SK-N-SH (cell line): ENCODE data around the gene ARHGAP23. TPM values are rescaled to one million over a fixed set of nuclear protein-coding genes. Genes with fewer than 3 reads are reported as not detected.

Experiments
- CTCF ChIA-PET: fragments of 300-600, 350-600 bp; formaldehyde crosslinking; extraction: SDS; loops from one replicate; lab custom pipeline; 2021; lab: Yijun Ruan, JAX
- POLR2A ChIA-PET: fragments of 350-600 bp; sonication (Branson Sonifier 250); formaldehyde crosslinking; extraction: SDS; loops from one replicate; lab custom pipeline; 2020; ENCODE audit warnings: antibody characterized with exemption, inconsistent platforms; lab: Yijun Ruan, JAX
- DNase-seq: peaks from one replicate; pipeline ENCODE4 v3.0.0; 2012
- H2AFZ ChIP-seq: fragments of 200-600 bp; sonication (generic); 2 replicates; pipeline ENCODE4 v1.8.1; 2016; ENCODE audit warnings: antibody characterized with exemption, mild to moderate bottlenecking, low read depth
- H3F3A ChIP-seq: fragments of 200-600 bp; sonication (generic); replicated peaks from 2 replicates; pipeline ENCODE3; 2016; ENCODE audit warnings: antibody characterized with exemption, mild to moderate bottlenecking; ENCODE audit not compliant: insufficient read depth
- H3K27ac ChIP-seq, 2 experiments: fragments of 200-500 bp in 1 of 2; fragments of 200-600 bp in 1 of 2; sonication (Bioruptor generic) in 1 of 2; sonication (generic), shearing (Covaris generic) in 1 of 2; 2 replicates each; pipeline versions ENCODE4 v1.5.1 to v1.6.1; 2014 to 2016; ENCODE audit warnings: low read depth in 2 of 2, inconsistent platforms in 1 of 2, low read length in 1 of 2, mild to moderate bottlenecking in 1 of 2, mixed read lengths in 1 of 2
- H3K27me3 ChIP-seq: fragments of 200-600 bp; sonication (generic), shearing (Covaris generic); 2 replicates; pipeline ENCODE4 v1.6.1; 2016; ENCODE audit warnings: mixed run types; ENCODE audit not compliant: insufficient read depth
- H3K36me3 ChIP-seq, 2 experiments: fragments of 200-500 bp in 1 of 2; fragments of 200-600 bp in 1 of 2; sonication (Bioruptor generic) in 1 of 2; sonication (generic) in 1 of 2; replicated peaks in 1 of 2; 2 replicates each; pipeline versions ENCODE3 to v1.5.1; 2014 to 2016; ENCODE audit warnings: low read length in 1 of 2, mild to moderate bottlenecking in 1 of 2; ENCODE audit not compliant: insufficient read depth in 2 of 2, control insufficient read depth in 1 of 2
- H3K4me1 ChIP-seq, 2 experiments: fragments of 200-500 bp in 1 of 2; fragments of 200-600 bp in 1 of 2; sonication (Bioruptor generic) in 1 of 2; sonication (generic), shearing (Covaris generic) in 1 of 2; 2 replicates each; pipeline versions ENCODE4 v1.5.1 to v1.6.1; 2014 to 2016; ENCODE audit warnings: low read depth in 1 of 2, low read length in 1 of 2, mixed run types in 1 of 2; ENCODE audit not compliant: insufficient read depth in 2 of 2, control insufficient read depth in 1 of 2
- H3K4me2 ChIP-seq: fragments of 200-600 bp; sonication (generic), shearing (Covaris generic); 2 replicates; pipeline ENCODE4 v1.6.1; 2017; ENCODE audit warnings: mixed run types
- H3K4me3 ChIP-seq, 2 experiments: fragments of 200-500 bp in 1 of 2; fragments of 200-600 bp in 1 of 2; sonication (Bioruptor generic) in 1 of 2; sonication (generic), shearing (Covaris generic) in 1 of 2; 2 replicates each; pipeline versions ENCODE4 v1.5.1 to v1.8.1; 2014 to 2016; ENCODE audit warnings: low read depth in 2 of 2, inconsistent platforms in 1 of 2, low read length in 1 of 2, mild to moderate bottlenecking in 1 of 2, mixed read lengths in 1 of 2, moderate library complexity in 1 of 2
- H3K79me2 ChIP-seq: fragments of 200-600 bp; sonication (generic); 2 replicates; pipeline ENCODE4 v1.8.1; 2017; ENCODE audit warnings: mild to moderate bottlenecking; ENCODE audit not compliant: insufficient read depth
- H3K9ac ChIP-seq: fragments of 200-600 bp; sonication (generic); 2 replicates; pipeline ENCODE4 v1.6.1; 2017; ENCODE audit warnings: mixed run types
- H3K9me2 ChIP-seq: fragments of 200-600 bp; sonication (generic); 2 replicates; pipeline ENCODE4 v1.6.1; 2017; ENCODE audit warnings: mixed run types
- H3K9me3 ChIP-seq: fragments of 200-600 bp; sonication (generic); 2 replicates; pipeline ENCODE4 v1.6.1; 2017; ENCODE audit warnings: mixed run types, mild to moderate bottlenecking, moderate library complexity
- H4K20me1 ChIP-seq: fragments of 200-600 bp; sonication (generic); 2 replicates; pipeline ENCODE4 v1.6.1; 2017; ENCODE audit warnings: mild to moderate bottlenecking, mixed run types; ENCODE audit not compliant: insufficient read depth
- EP300 ChIP-seq, 2 experiments: IDR thresholded peaks; 2 replicates each; pipeline versions ENCODE4 v1.4.0 to v1.6.1; 2012; ENCODE audit warnings: borderline replicate concordance in 1 of 2, low read depth in 1 of 2, low read length in 1 of 2
- FOSL2 ChIP-seq: IDR thresholded peaks from 2 replicates; pipeline ENCODE4 v1.4.0; 2012; ENCODE audit warnings: low read depth, mild to moderate bottlenecking, moderate library complexity, borderline replicate concordance
- FOXJ3 ChIP-seq: sonication (generic); formaldehyde crosslinking; IDR thresholded peaks from 2 replicates; pipeline ENCODE4 v1.5.1; 2020; ENCODE audit warnings: mild to moderate bottlenecking, missing genetic modification reagents
- GABPA ChIP-seq: IDR thresholded peaks from 2 replicates; pipeline ENCODE4 v1.4.0; 2012; ENCODE audit warnings: low read depth, mild to moderate bottlenecking
- GATA2 ChIP-seq: sonication (generic); formaldehyde crosslinking; IDR thresholded peaks from 2 replicates; pipeline ENCODE4 v1.5.0; 2020; ENCODE audit warnings: mild to moderate bottlenecking, missing genetic modification reagents
- MXI1 ChIP-seq: IDR thresholded peaks from 2 replicates; pipeline ENCODE4 v1.6.1; 2012; ENCODE audit warnings: mild to moderate bottlenecking, low read depth, low read length, improper control_type of control experiment
- NFIC ChIP-seq: IDR thresholded peaks from 2 replicates; pipeline ENCODE4 v1.4.0; 2012; ENCODE audit warnings: borderline replicate concordance
- PBX3 ChIP-seq: IDR thresholded peaks from 2 replicates; pipeline ENCODE4; 2012
- RCOR1 ChIP-seq: fragments of 150-350 bp; IDR thresholded peaks from 2 replicates; pipeline ENCODE4 v1.6.1; 2017; ENCODE audit warnings: antibody characterized with exemption, low read length
- REST ChIP-seq: IDR thresholded peaks from 2 replicates; pipeline ENCODE4 v1.6.1; 2012; ENCODE audit warnings: mild to moderate bottlenecking, low read depth, low read length, moderate library complexity
- RXRA ChIP-seq: IDR thresholded peaks from 2 replicates; pipeline ENCODE4 v1.4.0; 2012; ENCODE audit warnings: low read depth, mild to moderate bottlenecking, borderline replicate concordance
- TCF12 ChIP-seq: IDR thresholded peaks from 2 replicates; pipeline ENCODE4 v1.4.0; 2012
- TEAD4 ChIP-seq: IDR thresholded peaks from 2 replicates; pipeline ENCODE4 v1.4.0; 2012; ENCODE audit warnings: mild to moderate bottlenecking, borderline replicate concordance; ENCODE audit not compliant: insufficient read depth
- ZBTB33 ChIP-seq: IDR thresholded peaks from 2 replicates; pipeline ENCODE4 v1.4.0; 2012; ENCODE audit warnings: low read depth, borderline replicate concordance
- WGBS: methylation state at CpG from one replicate; pipeline ENCODE4 v1.1.6; 2017; ENCODE audit warnings: low lambda C conversion rate; 5-methylcytosine and 5-hydroxymethylcytosine counted together
- polyA plus RNA-seq, 3 experiments: library from polyadenylated mRNA; depleted of rRNA; stranded (reverse); fragments of >200 nt; gene quantifications; 2 replicates each; pipeline ENCODE4 v1.2.3, GENCODE V29; 2012

Gene ARHGAP23
- polyA plus RNA-seq, 1 of the 3 experiments (the other 2 are of a cell fraction): 19.2 TPM

DNA sequence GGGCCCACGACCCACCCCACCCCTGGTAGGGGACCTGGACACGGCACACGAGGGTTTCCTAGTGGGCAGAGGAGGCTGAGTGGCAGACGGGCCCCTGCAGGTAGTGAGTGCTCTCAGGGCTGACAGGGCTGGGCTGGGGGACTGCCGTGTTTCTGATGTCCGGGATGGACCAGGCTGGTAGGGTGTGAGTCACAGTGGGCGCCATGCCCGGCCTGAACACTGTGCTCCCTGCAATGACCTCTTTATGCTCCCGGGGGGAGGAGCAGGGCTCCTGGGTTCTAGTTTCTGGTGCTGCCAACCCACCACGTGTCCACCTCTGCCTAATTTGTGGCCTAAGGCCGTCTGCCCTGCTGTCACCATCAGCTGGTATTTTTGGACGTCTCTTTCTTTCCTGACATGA lies 26.3 kb downstream of the ARHGAP23 start (continued):
- TF ChIP-seq FOXJ3 (CRISPR knock-in tag): no peak
- TF ChIP-seq MXI1: peak; percentile 90
- peak; percentile 47 to 50; a peak in 2 of 4 replicates for TF ChIP-seq EP300 (IDR thresholded peaks at IDR 0.05; ENCODE audit: borderline replicate concordance in 1 of 2, low read depth in 1 of 2, low read length in 1 of 2)
- peak; percentile 54; the same call in 1 of the 2 replicates for TF ChIP-seq REST
- no peak for TF ChIP-seq ZBTB33
- no peak for TF ChIP-seq GABPA
- TF ChIP-seq TEAD4: no peak
- TF ChIP-seq PBX3: peak; percentile 54
- TF ChIP-seq FOSL2: no peak; the same call in 1 of the 2 replicates
- no peak for TF ChIP-seq GATA2 (CRISPR knock-in tag)
- TF ChIP-seq RCOR1: 0 out of 2 replicates have a peak, but pooled peaks have one; percentile 46
- TF ChIP-seq NFIC: peak; percentile 96

GRCh38 chr17:38455288-38455915 lies 27.1 kb downstream of the ARHGAP23 start:
- 39% methylated on average over 7 of the region's 8 CpGs for WGBS
- Histone ChIP-seq H3K27ac (peak overlapping the region; percentile 29 to 80; a peak in 3 of 4 replicates), H3K4me3 (peak overlapping the region; percentile 51 to 64; a peak in 3 of 4 replicates), H3K9me2 (no peaks in the 10 kb centered on the region), H2AFZ (no peak overlapping the region), H4K20me1 (peaks cover 58% of the 10 kb centered on the region), H3K36me3 (peaks cover 0 to 27% of the 10 kb centered on the region in 2 experiments), H3K27me3 (no peaks in the 10 kb centered on the region), H3K9ac (no peak overlapping the region; the same call in 1 of the 2 replicates), H3K9me3 (no peaks in the 10 kb centered on the region), H3K4me1 (peaks cover 44 to 53% of the 10 kb centered on the region in 2 experiments; a peak in 3 of 4 replicates), H3F3A (peaks cover 6% of the 10 kb centered on the region), H3K4me2 (peak overlapping the region; percentile 88), H3K79me2 (peaks cover 82% of the 10 kb centered on the region)
- ChIA-PET CTCF (interaction anchor here (1.0 to 2.5 kb wide), 8 partner anchors 10 to 106 kb away, joined by 3 to 12 read pairs (median 6); no protein-coding TSS in a partner anchor), POLR2A (interaction anchor here (1.3 to 1.8 kb wide), 2 partner anchors 10 kb away, joined by 6 to 7 read pairs; no protein-coding TSS in a partner anchor)
- TF ChIP-seq TCF12 (0 out of 2 replicates have a peak, but pooled peaks have one; percentile 5), RXRA (no peak), PBX3 (peak; percentile 39; the same call in 1 of the 2 replicates)
- peak; percentile 67 for DNase-seq
